PC-3 (cell line): ENCODE measurements around the gene CTNNA2. TPM values are rescaled to one million over a fixed set of nuclear protein-coding genes. Genes with fewer than 3 reads are reported as not detected.

ENCODE experiments used
- ATAC-seq: fragments of 200-7000 bp; cut with Tn5 transposase; 2 replicates; pipeline ENCODE4 v1.9.1; 2020; ENCODE audit warnings: mild to moderate bottlenecking, moderate library complexity
- BruUV-seq: library from RNA; stranded (reverse); fragments of 400-500 nt; replicated peaks from 2 replicates; lab custom pipeline; 2021; lab: Mats Ljungman, UMichigan
- CTCF ChIA-PET: fragments of 300-600 bp; sonication (Branson Sonifier 250); formaldehyde crosslinking; loops from one replicate; lab custom pipeline; 2022; ENCODE audit warnings: antibody characterized with exemption; lab: Charles Lee
- POLR2A ChIA-PET: fragments of 300-600 bp; sonication (Branson Sonifier 250); formaldehyde crosslinking; loops from one replicate; lab custom pipeline; 2022; ENCODE audit warnings: antibody characterized with exemption; ENCODE audit not compliant: unreplicated experiment; lab: Charles Lee
- DNase-seq: peaks from one replicate; pipeline ENCODE4 v3.0.0-alpha.2; 2015
- H2AFZ ChIP-seq: fragments of 300-600 bp; sonication (generic); 2 replicates; pipeline ENCODE4 v1.6.0; 2016; ENCODE audit warnings: antibody characterized with exemption, low read length
- H3F3A ChIP-seq: fragments of 300-600 bp; sonication (generic); one replicate; pipeline ENCODE4 v1.6.0; 2017; ENCODE audit warnings: antibody characterized with exemption, low read length, control low read depth, mild to moderate bottlenecking; ENCODE audit not compliant: unreplicated experiment
- H3K27ac ChIP-seq: fragments of 300-600 bp; sonication (generic); 2 replicates; pipeline ENCODE4 v1.5.1; 2016; ENCODE audit warnings: mild to moderate bottlenecking, low read length
- H3K27me3 ChIP-seq: fragments of 300-600 bp; sonication (generic); 2 replicates; pipeline ENCODE4 v1.6.1; 2016; ENCODE audit warnings: low read length, mixed read lengths
- H3K36me3 ChIP-seq: fragments of 300-600 bp; sonication (generic); 2 replicates; pipeline ENCODE4 v1.6.1; 2016; ENCODE audit warnings: low read depth, mixed run types, low read length, mixed read lengths
- H3K4me1 ChIP-seq: fragments of 300-600 bp; sonication (generic); 2 replicates; pipeline ENCODE4 v1.5.1; 2016; ENCODE audit warnings: low read length; ENCODE audit not compliant: insufficient read depth
- H3K4me2 ChIP-seq: fragments of 300-600 bp; sonication (generic); 2 replicates; pipeline ENCODE4 v1.6.0; 2016; ENCODE audit warnings: low read length
- H3K4me3 ChIP-seq: fragments of 300-600 bp; sonication (generic); 2 replicates; pipeline ENCODE4 v1.5.1; 2016; ENCODE audit warnings: mild to moderate bottlenecking, low read length, mixed read lengths
- H3K79me2 ChIP-seq: fragments of 300-600 bp; sonication (generic); 2 replicates; pipeline ENCODE4 v1.6.1; 2017; ENCODE audit warnings: low read length, mixed read lengths
- H3K9ac ChIP-seq: fragments of 300-600 bp; sonication (generic); 2 replicates; pipeline ENCODE4 v1.6.0; 2016; ENCODE audit warnings: mild to moderate bottlenecking, low read length
- H3K9me2 ChIP-seq: fragments of 300-600 bp; sonication (generic); replicated peaks from 2 replicates; pipeline ENCODE4 v1.6.1; 2016; ENCODE audit warnings: mixed run types, low read length, mixed read lengths
- H3K9me3 ChIP-seq: fragments of 300-600 bp; sonication (generic); 2 replicates; pipeline ENCODE4 v1.6.1; 2016; ENCODE audit warnings: low read length, mixed read lengths
- H4K20me1 ChIP-seq: fragments of 300-600 bp; sonication (generic); 2 replicates; pipeline ENCODE4 v1.6.1; 2016; ENCODE audit warnings: low read length, mixed read lengths
- EZH2 ChIP-seq: fragments of 300-600 bp; sonication (generic); IDR thresholded peaks from one replicate; pipeline ENCODE4 v1.6.1; 2017; ENCODE audit warnings: antibody characterized with exemption, mild to moderate bottlenecking, low read length; ENCODE audit not compliant: unreplicated experiment
- EZH2phosphoT487 ChIP-seq: fragments of 300-600 bp; sonication (generic); IDR thresholded peaks from 2 replicates; pipeline ENCODE4 v1.6.1; 2018; ENCODE audit warnings: mild to moderate bottlenecking, antibody characterized with exemption, low read length, borderline replicate concordance
- intact Hi-C: fragments of 100-400 bp; cut with micrococcal nuclease; formaldehyde crosslinking; loops from 2 replicates; pipeline ENCODE4 v1.9.0; 2023
- total RNA-seq: library from RNA; depleted of rRNA; stranded (reverse); fragments of >200 nt; gene quantifications from 2 replicates; pipeline ENCODE4 v1.2.3, GENCODE V29; 2014
- TF ChIP-seq, protein P1 (sequence below): fragments of 300-600 bp; sonication (generic); conservative IDR thresholded peaks from 2 replicates; pipeline ENCODE4 v1.5.1; 2017; ENCODE audit warnings: antibody characterized with exemption, low read depth, mild to moderate bottlenecking, low read length

The CTNNA2 gene
- total RNA-seq, 1 experiment from 2014 or later = not detected

DNA sequence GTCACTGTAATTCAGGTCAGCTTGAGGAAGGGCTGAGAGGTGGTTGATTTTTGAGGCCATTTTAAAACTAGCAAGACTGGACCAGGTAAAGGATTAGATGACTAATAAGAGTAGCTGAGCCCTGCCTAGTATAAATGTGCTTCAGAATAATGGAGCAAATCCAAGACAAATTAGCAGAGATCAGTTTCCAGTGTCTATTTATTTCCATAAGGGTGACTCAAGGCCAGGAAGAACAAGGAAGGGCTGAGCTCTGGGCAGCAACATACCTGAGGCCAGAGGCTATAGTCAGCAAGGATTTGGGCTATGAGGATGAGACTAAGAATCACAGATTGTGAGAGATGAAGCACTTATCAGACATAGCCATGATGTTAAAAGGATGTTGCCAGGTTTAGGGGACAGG lies 1130.7 kb downstream of the CTNNA2 start:
- POLR2A ChIA-PET = interaction anchor here (0.6 kb wide), 1 partner anchor 63 kb away, joined by 3 read pairs; no protein-coding TSS in a partner anchor
- BruUV-seq = no TSS peak

DNA sequence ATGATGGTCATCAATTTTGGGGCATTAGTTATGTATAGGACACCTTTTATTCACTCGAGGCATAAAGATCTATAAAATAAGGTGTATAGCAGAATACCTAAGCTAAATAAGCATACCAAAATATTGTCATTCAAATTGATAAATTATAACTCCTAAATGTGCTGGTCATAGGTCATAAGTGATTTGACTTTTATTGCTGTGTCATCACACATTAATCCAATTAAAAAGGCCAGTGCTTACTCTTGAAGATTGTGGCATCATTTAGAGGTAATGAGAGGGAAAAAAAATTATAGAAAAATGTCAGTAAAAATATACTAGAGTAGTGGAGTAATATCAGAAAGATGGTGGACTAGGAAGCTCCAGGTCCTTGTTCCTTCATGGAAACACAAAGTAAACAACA lies 1138.6 kb downstream of the CTNNA2 start:
- H3K4me2 ChIP-seq = no peak overlapping the region
- H2AFZ ChIP-seq = no peak overlapping the region
- no peaks in the 10 kb centered on the region for H4K20me1 ChIP-seq
- TF ChIP-seq EZH2 (no peak), EZH2phosphoT487 (no peak)
- TF ChIP-seq, protein P1, sequence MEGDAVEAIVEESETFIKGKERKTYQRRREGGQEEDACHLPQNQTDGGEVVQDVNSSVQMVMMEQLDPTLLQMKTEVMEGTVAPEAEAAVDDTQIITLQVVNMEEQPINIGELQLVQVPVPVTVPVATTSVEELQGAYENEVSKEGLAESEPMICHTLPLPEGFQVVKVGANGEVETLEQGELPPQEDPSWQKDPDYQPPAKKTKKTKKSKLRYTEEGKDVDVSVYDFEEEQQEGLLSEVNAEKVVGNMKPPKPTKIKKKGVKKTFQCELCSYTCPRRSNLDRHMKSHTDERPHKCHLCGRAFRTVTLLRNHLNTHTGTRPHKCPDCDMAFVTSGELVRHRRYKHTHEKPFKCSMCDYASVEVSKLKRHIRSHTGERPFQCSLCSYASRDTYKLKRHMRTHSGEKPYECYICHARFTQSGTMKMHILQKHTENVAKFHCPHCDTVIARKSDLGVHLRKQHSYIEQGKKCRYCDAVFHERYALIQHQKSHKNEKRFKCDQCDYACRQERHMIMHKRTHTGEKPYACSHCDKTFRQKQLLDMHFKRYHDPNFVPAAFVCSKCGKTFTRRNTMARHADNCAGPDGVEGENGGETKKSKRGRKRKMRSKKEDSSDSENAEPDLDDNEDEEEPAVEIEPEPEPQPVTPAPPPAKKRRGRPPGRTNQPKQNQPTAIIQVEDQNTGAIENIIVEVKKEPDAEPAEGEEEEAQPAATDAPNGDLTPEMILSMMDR = no peak
- no peaks in the 10 kb centered on the region for H3K9me2 ChIP-seq
- ChIA-PET POLR2A (no interaction called here), CTCF (no interaction called here)
- intact Hi-C loops = no loop called here
- ATAC-seq (no peak), DNase-seq (no peak)
- H3K4me1 ChIP-seq = no peaks in the 10 kb centered on the region
- no peaks in the 10 kb centered on the region for H3K27me3 ChIP-seq
- no peak overlapping the region for H3K4me3 ChIP-seq
- H3K9me3 ChIP-seq = peaks cover 18% of the 10 kb centered on the region
- H3K79me2 ChIP-seq = no peaks in the 10 kb centered on the region
- no peak overlapping the region for H3K9ac ChIP-seq
- no peaks in the 10 kb centered on the region for H3K36me3 ChIP-seq
- H3F3A ChIP-seq = no peaks in the 10 kb centered on the region
- H3K27ac ChIP-seq = no peak overlapping the region
- BruUV-seq = no TSS peak

More for the DNA sequence above, 1130.7 kb downstream of the CTNNA2 start:
- H3K4me2 ChIP-seq = no peak overlapping the region
- no peaks in the 10 kb centered on the region; the same call in 1 of the 2 replicates for H3K9me3 ChIP-seq
- H3K9ac ChIP-seq = no peak overlapping the region
- no peaks in the 10 kb centered on the region for H3F3A ChIP-seq
- ATAC-seq (no peak), DNase-seq (peak; percentile 38)
- H3K36me3 ChIP-seq = no peaks in the 10 kb centered on the region
- no peaks in the 10 kb centered on the region for H3K79me2 ChIP-seq
- CTCF ChIA-PET = no interaction called here
- H2AFZ ChIP-seq = no peak overlapping the region
- no peaks in the 10 kb centered on the region for H3K9me2 ChIP-seq
- intact Hi-C loops = no loop called here
- TF ChIP-seq, protein P1 = no peak
- no peaks in the 10 kb centered on the region for H3K4me1 ChIP-seq
- H3K27me3 ChIP-seq = no peaks in the 10 kb centered on the region
- no peak overlapping the region for H3K4me3 ChIP-seq
- no peak overlapping the region for H3K27ac ChIP-seq
- H4K20me1 ChIP-seq = no peaks in the 10 kb centered on the region

DNA sequence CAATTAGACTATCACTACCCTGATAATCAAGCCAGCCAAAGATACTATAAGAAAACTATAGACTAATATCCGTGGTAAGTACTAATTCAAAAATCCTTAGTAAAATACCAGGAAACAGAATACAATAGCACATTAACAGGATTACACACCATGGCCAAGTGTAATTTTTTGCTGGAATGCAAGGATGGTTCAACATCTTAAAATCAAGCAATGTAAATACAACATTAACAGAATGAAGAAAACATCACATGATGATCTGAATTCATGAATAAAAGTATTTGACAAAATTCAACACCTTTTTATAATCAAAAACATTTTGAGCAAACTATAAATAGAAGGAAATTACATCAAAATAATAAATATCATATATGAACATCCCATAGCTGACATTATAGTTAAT lies 1142.4 kb downstream of the CTNNA2 start:
- POLR2A ChIA-PET = no interaction called here
- no peaks in the 10 kb centered on the region for H3K27me3 ChIP-seq
- no peaks in the 10 kb centered on the region for H4K20me1 ChIP-seq
- H3K79me2 ChIP-seq = no peaks in the 10 kb centered on the region
- intact Hi-C loops = no loop called here
- TF ChIP-seq EZH2phosphoT487 (no peak), EZH2 (no peak)
- TF ChIP-seq, protein P1 = no peak
- H3K9ac ChIP-seq = no peak overlapping the region
- H3K36me3 ChIP-seq = no peaks in the 10 kb centered on the region
- no peak overlapping the region for H3K4me3 ChIP-seq
- BruUV-seq = no TSS peak
- DNase-seq (no peak), ATAC-seq (no peak)
- H3K9me2 ChIP-seq = no peaks in the 10 kb centered on the region
- no peak overlapping the region for H3K4me2 ChIP-seq
- peaks cover 18% of the 10 kb centered on the region for H3K9me3 ChIP-seq
- no peak overlapping the region for H3K27ac ChIP-seq
- no peak overlapping the region for H2AFZ ChIP-seq
- H3F3A ChIP-seq = no peaks in the 10 kb centered on the region
- no peaks in the 10 kb centered on the region for H3K4me1 ChIP-seq
- CTCF ChIA-PET = no interaction called here
